Activated CD8-positive, alpha-beta memory T cell treated with anti-CD3 and anti-CD28 coated beads for 1 hour (primary cell): ENCODE results near the gene PYM1.

Experiments used
- DNase-seq, 2 donors: peaks; one replicate each; pipeline ENCODE4 v3.0.0-alpha.2; 2020; ENCODE audit warnings: low read depth in 1 of 2; ENCODE audit errors: extremely low read depth in 1 of 2

The PYM1 gene

DNA sequence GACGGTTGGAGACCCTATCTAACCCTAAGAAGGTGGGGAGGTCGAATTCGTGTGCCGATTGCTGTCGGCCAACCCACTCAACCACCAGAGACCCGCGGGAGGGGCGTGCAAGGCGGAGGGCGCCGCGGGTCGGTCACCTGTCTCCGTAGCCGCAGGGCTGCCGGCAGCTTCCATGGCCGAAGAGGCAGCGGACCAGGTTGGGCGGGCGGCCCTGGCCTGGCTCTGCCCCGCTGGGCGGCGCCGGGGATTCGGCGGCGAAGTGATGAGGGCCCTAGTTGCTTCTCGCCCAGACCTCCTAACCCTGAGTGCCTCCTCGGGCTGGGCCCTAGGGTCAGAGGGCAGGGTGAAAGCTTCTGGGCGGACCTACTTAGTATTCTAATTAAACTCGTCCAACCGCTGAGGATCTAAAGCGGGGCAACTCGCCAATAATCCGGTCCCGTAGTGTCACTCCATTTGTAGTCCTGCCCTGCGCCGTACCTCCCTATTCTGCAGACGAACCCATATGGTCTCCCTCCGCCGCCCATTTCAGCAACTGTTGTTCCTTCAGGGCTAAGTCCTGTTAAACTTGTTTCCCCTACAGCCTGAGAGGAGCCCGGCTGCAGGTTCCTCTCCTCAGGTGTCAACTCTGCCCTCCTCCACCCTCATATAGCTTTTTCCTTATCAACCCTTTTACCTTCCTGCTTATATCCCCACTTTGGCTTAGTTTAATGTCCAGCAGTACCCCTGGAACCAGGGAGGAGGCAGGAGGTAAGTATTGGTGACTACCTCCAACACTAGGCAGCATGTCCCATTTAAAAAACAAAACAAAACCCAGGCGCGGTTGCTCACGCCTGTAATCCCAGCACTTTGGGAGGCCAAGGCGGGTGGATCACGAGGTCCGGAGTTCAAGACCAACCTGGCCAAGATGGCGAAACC, at the start of gene PYM1:
TSS of gene PYM1 (minus strand) at position 307 of the 915 bp plus-strand sequence. CDS start at position 174, 133 bp downstream.
- peak in 1 of 2 donors; percentile 33 for DNase-seq

DNA sequence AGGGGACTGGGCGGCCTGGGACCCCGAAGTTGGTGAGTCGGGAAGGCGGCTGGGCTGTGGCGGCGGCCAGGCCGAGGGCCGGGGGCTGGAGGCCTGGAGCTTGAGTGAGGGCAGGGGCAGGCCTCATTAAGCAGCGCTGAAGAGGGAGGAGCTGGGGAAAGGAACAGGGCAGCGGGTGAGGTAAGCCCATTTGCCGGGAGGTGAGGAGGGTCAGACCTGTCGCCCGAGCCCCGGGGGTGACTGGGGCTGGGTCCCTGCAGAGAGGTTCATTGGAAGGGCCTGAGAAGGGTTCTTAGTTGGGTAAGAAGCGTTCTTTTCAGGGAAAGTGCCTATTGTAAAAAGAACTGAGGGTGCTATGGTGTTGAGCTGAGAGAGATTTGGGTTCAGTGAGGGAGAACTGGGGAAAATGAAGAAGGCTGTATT, 46.6 kb upstream of the PYM1 start:
- DNase-seq: peak in 1 of 2 donors; percentile 23

DNA sequence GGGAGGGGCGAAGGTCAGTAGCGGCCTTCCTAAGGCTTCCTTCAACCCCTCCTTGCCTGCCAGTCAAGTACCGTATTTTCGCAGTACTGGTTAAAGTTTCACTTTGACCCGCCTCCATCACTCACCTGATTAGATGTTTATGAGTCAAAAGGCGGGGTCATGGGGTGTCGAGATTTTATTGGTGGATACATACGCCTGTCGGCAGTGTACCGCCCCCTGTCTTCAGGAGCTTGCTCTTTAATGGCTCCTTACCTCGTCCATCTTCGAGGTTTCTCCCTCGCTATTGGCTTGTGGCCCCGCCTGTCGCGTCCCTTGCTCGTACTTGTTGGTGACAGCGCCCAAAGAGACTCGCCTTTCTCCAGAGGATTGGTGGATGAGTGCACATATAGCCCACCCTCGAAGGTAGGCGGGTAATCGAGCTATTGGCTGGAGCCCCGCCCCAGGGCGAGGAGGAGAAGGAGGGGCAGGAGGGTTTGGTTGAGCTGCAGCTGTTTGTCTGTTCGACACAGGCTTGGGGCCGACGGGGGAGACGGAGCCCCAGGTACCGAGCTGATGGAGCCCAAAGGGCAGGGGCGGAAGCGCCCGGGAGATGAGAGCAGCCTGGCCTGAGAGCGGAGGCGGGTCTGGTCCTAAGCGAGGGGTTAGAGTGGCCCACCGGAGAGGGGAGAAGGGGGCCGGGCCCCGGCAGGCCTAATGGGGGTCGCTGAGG, 46.1 kb upstream of the PYM1 start, which contains the start of gene RAB5B:
TSS of gene RAB5B (plus strand) at position 480 of the 709 bp plus-strand sequence. CDS start 12,883 bp downstream, outside the sequence.
- DNase-seq: peak; percentile 92 to 97

DNA sequence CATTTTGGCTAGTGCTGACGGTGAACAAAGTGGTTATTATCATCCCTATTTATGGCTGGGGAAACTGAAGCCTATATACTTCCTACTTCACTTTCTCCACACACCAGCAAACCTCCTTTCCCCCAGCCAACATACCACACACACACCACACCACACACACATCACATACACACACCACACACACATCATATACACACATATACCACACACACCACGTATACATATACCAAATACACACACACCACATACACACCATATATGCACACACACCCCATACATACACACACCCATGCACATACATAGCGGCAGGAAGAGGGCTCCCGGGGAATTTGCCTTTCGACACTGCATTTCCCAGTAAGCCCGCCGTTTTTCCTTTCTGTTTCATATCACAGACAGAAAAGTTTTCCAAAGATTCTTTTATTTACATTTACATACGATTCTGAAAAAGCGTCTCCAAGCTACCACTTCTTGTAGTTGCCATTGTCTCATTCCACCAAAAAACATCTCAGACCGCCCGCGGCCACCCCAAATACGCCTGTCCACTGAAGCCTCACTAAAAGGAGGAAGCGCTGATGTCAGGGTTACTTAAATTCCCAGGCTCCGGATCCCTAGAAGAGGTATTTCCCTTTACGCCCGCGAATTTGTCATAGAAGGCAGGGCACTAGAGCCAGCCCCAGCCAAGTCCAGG, 45.4 kb upstream of the PYM1 start:
- DNase-seq: no peak

DNA sequence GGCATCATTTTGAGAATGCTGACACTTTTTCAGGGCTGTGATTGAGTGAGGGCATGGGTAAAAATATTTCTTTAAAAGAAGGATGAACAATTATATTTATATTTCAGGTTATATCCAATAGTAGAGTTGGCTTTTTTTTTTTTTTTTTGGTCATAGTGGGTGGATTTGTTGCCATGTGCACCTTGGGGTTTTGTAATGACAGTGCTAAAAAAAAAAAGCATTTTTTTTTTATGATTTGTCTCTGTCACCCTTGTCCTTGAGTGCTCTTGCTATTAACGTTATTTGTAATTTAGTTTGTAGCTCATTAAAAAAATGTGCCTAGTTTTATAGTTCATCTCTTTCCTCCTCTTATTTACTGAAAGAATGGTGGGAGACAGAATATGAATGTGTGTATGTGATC, 44.8 kb upstream of the PYM1 start:
- no peak for DNase-seq

DNA sequence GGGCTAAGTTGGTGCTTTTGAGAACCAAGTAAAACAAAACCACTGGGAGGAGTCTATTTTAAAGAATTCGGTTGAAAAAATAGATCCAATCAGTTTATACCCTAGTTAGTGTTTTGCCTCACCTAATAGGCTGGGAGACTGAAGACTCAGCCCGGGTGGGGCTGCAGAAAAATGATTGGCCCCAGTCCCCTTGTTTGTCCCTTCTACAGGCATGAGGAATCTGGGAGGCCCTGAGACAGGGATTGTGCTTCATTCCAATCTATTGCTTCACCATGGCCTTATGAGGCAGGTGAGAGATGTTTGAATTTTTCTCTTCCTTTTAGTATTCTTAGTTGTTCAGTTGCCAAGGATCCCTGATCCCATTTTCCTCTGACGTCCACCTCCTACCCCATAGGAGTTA, 44.3 kb upstream of the PYM1 start:
- no peak for DNase-seq

DNA sequence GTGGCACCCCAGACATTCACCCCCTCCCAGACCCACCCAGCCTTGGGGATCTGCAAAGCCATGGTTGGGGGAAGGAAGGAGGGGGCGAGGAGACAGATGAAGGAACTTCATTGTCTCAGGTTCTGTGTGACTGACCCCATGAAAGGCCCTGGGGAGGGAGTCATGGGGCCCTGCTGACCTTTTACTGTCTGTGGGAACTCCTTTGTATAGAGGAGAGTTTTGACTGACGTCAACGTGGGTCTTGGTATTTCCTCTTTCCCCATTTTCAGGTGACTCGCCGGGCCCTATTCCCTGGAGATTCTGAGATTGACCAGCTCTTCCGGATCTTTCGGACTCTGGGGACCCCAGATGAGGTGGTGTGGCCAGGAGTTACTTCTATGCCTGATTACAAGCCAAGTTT, 43.1 kb upstream of the PYM1 start:
- DNase-seq: no peak

DNA sequence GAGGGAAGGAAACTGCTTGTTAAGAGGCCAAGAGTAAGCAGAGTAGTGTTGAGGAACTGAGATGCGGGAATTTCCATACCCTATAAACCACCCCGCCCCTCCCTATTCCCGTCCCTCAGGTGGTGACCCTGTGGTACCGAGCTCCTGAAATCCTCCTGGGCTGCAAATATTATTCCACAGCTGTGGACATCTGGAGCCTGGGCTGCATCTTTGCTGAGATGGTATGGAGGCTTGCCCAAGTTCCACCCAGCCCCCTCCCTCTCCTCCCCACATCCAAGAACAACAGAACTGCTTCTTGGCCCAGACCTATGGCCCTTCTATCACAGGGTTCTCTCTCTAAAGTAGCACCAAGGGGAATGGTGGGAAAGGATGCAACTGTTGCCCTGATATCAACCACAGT, 41.7 kb upstream of the PYM1 start:
- no peak for DNase-seq

DNA sequence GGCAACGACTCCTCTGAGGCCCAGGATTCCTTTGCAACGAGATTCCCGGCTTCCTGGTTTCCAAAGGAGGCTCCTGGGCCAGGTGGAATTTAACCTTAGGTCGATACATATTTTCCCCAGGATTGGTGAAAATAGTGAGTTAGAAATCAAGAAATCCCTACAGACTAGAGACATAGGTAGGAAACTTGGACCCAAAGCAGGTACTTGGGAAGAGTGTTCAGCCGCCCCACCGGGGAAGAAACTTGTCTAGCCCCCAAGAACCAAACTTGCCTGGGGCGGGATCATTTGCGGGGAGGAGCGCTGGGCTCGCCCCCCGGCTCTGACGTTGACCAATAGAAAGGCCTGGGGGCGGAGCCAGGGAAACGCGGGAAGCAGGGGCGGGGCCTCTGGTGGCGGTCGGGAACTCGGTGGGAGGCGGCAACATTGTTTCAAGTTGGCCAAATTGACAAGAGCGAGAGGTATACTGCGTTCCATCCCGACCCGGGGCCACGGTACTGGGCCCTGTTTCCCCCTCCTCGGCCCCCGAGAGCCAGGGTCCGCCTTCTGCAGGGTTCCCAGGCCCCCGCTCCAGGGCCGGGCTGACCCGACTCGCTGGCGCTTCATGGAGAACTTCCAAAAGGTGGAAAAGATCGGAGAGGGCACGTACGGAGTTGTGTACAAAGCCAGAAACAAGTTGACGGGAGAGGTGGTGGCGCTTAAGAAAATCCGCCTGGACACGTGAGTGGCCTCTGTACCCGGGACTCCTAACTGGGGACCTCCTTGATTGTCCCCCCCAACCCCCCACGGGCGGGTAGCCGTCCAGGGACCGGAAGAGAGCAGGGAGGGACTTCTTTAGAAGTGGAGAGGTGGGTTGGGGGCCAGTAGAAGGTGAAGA, 39.0 kb upstream of the PYM1 start, which contains the start of gene CDK2:
TSS of gene CDK2 (plus strand) at position 423 of the 874 bp plus-strand sequence. CDS start at position 602, 179 bp downstream.
- DNase-seq: peak; percentile 69 to 85

DNA sequence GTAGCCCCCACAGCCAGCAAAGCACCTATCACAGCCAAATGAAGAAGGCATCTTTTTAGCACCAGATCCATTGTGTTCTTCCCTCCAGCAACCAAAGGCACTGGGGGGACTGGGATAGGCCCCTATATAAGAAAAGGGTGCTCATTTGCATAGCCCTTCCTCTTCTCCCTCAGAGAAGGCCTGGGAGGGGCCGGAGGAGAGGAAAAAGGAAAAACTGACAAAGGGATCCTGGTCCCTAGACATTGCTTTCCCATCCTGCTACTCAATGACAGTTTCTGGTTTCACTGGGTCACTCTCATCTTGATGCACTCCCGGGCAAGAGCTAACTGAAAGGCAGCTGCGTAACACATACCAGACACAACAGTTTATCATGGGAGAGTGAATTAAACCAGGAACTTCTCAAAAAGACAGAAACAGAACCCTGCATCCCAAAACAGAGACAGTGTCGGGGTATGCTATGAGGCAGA, 38.3 kb upstream of the PYM1 start, which contains the start of gene PMEL:
TSS of gene PMEL (minus strand) at position 102 of the 467 bp plus-strand sequence. CDS start at position 71, 31 bp downstream.
- DNase-seq: no peak

DNA sequence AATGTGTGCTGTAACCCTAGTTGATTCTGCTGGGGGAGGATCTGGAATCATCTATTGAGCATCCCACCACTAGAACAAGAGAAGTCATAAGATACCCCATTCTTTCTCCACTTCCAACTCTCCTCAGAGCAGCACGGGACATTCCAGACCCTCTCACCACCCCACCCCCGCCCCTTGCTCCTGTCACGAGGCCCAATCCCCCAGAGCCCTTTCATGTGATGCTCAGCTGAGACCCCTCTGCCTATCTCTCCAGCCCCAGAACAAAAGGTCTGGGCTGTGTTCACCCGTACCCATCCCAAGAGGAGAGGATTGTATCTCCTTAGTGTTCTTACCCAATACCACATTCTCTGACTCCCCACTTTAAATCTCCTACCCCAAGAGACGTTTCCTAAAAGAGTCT, 37.5 kb upstream of the PYM1 start:
- DNase-seq: no peak

DNA sequence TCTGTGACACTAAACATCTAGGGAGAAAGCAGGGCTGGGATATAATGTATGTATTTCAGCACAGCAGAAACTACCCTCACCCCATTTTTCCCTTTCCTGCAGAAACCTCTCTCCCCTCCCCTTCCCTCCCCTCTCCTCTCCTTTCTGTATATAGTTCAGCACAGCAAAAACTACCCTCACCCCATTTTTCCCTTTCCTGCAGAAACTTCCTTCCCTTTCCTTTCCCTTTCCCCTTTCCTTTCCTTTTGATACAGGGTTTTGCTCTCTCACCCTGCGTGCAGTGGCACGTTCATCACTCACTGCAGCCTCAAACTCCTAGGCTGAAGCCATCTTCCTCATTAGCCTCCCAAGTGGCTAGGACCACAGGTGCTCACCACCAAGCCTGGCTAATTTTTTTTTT, 36.1 kb upstream of the PYM1 start:
- DNase-seq: no peak

DNA sequence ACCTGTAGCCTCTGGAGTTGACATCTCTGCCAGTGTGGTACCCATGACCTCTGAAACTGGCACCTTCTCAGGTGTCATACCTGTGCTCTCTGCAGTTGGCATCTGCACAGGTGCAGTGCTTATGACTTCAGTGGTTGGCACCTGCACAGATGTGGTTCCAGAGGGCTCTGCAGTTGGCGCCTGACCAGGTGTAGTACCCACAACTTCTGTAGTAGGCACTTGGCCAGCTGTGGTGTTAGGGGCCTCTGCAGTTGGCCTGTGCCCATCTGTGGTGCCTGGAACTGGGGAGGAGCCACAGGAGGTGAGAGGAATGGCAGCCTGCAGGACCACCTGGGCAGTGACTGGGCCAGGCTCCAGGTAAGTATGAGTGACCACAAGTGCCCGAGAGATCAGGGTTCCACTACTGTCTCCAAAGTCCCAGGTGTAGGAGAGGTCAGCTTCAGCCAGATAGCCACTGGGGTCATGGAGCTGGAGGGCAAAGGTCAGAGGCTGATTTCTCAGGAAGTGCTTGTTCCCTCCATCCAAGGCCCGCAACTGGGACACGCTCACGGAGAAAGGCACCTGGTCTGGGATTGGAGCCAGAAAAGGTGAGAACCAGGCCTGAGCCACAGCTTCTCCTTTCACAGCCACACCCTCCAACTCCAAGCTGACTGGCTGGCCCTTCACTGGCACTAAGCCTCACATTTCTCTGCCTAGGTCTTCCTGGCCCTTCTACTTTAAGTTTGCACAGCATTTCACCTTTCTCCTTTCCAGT, 29.6 kb upstream of the PYM1 start:
- DNase-seq: no peak

DNA sequence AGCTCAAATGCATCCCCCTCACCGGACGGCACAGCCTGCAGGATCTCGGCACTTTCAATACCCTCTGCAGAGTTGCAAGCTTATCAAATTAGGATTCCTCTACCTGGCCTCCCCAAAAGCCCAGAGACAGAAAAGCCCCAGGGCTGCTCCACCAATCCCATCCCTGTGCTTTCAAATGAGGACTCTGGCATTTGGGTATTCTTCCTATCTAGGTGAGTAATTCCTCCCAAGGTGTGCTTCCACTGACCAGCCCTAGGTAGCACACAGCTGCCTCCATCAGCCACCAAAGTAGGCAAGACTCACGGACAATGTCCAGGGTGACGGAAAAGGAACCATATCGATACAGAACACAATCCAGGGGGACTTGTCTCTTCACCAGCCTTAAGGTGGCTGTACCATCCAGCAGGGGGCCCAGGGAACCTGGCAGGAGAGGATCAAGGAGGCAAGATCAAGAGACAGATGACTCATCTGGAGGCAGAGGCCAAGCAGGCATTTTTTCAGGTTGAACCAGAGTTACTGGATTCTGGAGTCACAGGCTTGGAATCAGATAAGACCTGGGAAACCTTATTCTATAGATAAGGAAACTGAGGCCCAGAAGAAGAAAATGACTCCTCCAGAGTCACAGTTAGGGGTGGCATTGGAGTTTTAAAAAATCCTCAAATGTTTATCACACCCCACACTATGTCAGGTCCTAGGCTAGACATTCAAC, 28.3 kb upstream of the PYM1 start:
- DNase-seq: no peak

DNA sequence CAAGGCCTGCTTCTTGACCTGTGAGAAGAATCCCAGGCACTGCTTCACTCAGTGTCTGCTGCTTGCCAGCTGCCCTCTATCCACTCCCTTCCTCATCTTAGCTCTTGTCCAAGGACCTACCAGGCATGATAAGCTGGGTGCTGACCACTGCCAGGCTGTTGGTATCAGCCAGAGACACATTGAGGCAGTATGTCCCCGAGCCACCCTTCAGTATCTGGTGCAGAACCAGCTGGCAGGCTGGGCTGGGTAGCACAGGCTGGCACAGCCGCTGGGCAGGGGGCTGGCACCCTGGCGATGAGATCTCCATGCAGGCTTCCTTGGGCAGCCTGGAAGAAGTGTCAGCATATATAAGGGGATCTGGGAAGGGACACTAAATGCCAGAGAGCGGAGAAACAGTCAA, 27.6 kb upstream of the PYM1 start:
- DNase-seq: no peak

DNA sequence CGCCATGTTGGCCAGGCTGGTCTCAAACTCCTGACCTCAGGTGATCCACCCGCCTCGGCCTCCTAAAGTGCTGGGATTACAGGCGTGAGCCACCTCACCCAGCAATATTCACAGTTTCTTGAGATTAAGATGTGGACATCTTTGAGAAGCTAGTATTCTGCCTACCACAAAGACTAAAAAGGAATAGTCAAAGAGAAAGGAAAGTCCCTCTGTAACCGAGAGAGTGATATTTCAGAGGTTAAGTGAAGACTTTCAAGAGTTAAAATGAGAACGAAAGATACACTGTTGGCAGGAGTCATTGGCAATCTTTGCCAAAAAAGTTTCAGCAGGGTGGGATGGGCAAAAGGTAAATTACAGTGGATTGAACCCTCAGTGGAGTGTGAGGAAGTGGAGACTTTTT, 18.9 kb upstream of the PYM1 start:
- DNase-seq: no peak

DNA sequence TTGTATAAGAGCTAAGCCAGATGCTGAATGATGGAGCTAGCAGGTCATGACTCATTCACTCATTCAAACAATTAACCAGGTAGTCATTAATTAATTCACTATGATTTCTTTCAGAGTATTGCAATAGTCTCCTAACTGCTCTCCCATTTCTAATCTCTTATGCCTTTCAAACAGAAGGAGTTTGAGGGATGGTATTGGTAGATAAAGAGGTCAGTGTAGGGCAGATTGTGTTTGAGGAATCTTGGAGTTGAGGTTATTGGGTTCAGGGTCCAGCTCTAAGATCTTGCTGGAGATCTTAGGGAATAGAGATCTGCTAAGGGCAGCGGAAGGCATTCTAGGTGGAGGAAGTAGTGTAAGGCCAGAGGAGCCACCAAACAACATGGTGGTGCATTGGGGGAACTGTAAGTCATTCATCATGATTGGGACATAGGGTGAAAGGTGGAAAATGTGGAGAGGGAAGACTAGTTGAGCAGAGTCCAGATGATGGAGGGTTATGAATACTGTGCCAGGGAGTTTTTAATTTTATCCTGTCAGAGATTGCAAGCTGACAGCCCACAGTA, 15.0 kb upstream of the PYM1 start:
- DNase-seq: no peak

DNA sequence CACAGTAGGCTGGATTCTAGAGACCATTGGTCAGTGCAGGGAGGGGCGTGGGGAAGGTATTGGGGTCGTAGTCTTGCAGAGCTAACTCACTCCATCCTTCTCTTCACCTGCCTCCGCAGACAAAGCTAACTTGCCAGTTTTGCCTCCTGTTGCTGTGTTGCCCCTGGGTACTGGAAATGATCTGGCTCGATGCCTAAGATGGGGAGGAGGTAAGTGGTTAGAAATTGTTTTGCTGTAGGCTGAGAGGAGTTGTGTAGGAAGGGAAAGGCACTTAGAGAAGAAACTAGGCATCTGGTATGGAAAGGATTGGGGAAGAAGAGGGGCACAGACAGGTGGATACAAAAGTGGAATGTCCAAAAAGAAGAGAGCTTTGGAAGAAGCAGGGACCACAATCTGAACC, 14.4 kb upstream of the PYM1 start:
- DNase-seq: no peak
